ENCODE measurements around the gene ZFHX3. TPM values are rescaled to one million over a fixed set of nuclear protein-coding genes. Genes with fewer than 3 reads are reported as not detected.

ZFHX3 gene
- total and polyA plus RNA-seq, 2 donors (not counting 1 experiment from before 2014, with no cell fraction given): 0.54 to 6.6 TPM

DNA sequence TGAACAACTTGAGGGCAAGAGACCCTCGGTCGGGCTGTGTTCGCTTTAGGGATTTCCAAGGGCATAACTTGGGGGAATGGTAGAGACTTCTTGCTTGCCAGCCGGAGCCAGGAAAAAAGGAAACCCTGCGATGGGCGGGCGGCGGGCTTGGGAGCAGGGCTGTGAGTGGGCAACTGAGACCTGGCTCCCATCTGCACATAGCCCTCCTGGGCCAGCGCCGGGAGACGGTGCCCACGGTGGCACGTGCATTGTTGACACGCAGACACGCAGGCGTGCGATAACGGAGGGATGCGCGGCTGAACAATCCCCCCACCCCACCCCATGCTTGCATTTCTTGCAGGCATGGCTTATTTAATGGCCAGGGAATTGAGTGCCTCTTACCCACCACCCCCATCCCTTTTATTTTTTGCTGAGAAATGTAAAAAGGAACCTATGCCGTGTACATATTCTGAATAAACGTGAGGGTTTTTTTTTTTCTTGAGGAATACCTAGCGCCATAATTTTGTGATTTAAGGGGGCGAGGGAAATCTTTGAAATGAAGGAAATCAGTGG is 17.1 kb upstream of the ZFHX3 start:
- no peak overlapping the region for H3K4me3 ChIP-seq (ENCODE audit: control extremely low read depth in 1 of 5, extremely low read depth in 1 of 5, insufficient read depth in 1 of 5, low read depth in 2 of 5, low read length in 4 of 5)
- H2AFZ ChIP-seq (ENCODE audit: insufficient read depth, low read depth, low read length, poor library complexity, severe bottlenecking): no peak overlapping the region
- TF ChIP-seq, protein P1, sequence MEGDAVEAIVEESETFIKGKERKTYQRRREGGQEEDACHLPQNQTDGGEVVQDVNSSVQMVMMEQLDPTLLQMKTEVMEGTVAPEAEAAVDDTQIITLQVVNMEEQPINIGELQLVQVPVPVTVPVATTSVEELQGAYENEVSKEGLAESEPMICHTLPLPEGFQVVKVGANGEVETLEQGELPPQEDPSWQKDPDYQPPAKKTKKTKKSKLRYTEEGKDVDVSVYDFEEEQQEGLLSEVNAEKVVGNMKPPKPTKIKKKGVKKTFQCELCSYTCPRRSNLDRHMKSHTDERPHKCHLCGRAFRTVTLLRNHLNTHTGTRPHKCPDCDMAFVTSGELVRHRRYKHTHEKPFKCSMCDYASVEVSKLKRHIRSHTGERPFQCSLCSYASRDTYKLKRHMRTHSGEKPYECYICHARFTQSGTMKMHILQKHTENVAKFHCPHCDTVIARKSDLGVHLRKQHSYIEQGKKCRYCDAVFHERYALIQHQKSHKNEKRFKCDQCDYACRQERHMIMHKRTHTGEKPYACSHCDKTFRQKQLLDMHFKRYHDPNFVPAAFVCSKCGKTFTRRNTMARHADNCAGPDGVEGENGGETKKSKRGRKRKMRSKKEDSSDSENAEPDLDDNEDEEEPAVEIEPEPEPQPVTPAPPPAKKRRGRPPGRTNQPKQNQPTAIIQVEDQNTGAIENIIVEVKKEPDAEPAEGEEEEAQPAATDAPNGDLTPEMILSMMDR (IDR thresholded peaks at IDR 0.05): no peak
- TF ChIP-seq EZH2 (IDR thresholded peaks at IDR 0.05; ENCODE audit: borderline replicate concordance, insufficient read depth, low read depth, low read length, poor library complexity, severe bottlenecking): no peak
- ChIA-PET CTCF (no interaction called here), POLR2A (no interaction called here)
- H3K27ac ChIP-seq (ENCODE audit: low read length in 2 of 2): no peak overlapping the region
- peaks cover 6 to 70% (median 60%) of the 10 kb centered on the region in 4 experiments for H3K27me3 ChIP-seq (replicated peaks in 1 of 4; ENCODE audit: control extremely low read depth in 1 of 4, control insufficient read depth in 3 of 4, insufficient read depth in 4 of 4, low read length in 3 of 4)
- H3K4me1 ChIP-seq (ENCODE audit: control insufficient read depth in 2 of 2, insufficient read depth in 2 of 2, low read length in 2 of 2): peaks cover 40 to 43% of the 10 kb centered on the region in 2 donors
- Mint-ChIP-seq H3K4me1 (peaks cover 27% of the 10 kb centered on the region), H3K27ac (no peak overlapping the region), H3K9me3 (ENCODE audit: insufficient read depth) (no peaks in the 10 kb centered on the region), H3K27me3 (peaks cover 69% of the 10 kb centered on the region), H3K4me3 (peak overlapping the region; percentile 44)
- no peaks in the 10 kb centered on the region for H4K20me1 ChIP-seq (ENCODE audit: control insufficient read depth, insufficient read depth, low read length, poor library complexity, severe bottlenecking)
- no peak overlapping the region for H3K9ac ChIP-seq (ENCODE audit: low read length)
- no peaks in the 10 kb centered on the region for H3K79me2 ChIP-seq (ENCODE audit: control insufficient read depth, insufficient read depth, low read length)
- no peaks in the 10 kb centered on the region for H3K36me3 ChIP-seq (replicated peaks in 1 of 2; ENCODE audit: control extremely low read depth in 1 of 2, control insufficient read depth in 1 of 2, extremely low read depth in 1 of 2, insufficient read depth in 2 of 2, low read length in 1 of 2)
- ATAC-seq (ENCODE audit: low read depth) (no peak), DNase-seq (no peak)
- intact Hi-C loops (cut with micrococcal nuclease): no loop called here
- H3K4me2 ChIP-seq (replicated peaks; ENCODE audit: low read depth, low read length, poor library complexity, severe bottlenecking): peak overlapping the region; percentile 55
- H3K9me3 ChIP-seq (ENCODE audit: control extremely low read depth in 1 of 3, control insufficient read depth in 2 of 3, insufficient read depth in 1 of 3, low read length in 2 of 3): peaks cover 0 to 13% (median 0%) of the 10 kb centered on the region in 3 donors
- WGBS (ENCODE audit: insufficient coverage): 6% methylated on average over 11 of the region's 24 CpGs

DNA sequence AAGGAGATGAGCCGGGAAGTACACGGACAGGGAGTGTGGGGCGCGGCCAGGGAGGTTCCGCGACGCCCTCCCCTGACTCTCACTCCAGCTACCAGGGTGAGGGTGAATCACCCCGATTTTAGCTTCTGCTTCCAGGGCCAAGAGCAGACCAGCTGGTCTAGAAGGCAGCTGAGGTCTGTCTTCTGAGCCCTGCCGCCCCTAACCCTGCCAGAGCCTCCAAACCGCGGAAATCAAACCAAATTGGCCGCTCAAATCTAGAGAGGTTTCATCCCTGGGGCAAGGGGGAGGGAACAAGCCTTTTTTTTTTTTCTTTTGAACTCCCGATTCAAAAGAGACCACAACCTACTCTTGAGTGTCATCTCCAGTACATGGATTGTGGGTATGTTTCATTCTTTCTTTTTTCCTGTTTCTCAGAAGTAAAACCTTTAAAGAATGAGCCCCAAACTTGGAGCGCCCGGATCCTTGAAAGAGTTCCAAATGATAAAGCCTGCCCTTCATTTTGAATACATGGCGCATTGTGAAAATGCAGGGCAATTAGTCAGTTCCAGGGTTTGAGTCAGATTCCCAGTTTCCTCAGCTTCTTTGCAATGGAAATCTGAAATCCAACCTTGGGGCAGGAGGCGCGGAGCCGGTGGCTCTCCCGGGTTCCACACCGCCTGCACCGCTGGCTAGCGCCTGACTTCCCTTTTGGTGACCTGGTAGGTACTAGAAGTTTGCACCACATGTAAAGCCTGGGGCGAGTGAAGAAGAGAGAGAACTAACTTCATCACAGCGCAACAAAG is 16.5 kb upstream of the ZFHX3 start:
- H3K4me2 ChIP-seq (replicated peaks; ENCODE audit: low read depth, low read length, poor library complexity, severe bottlenecking): peak overlapping the region; percentile 55
- no peak overlapping the region for H3K9ac ChIP-seq (ENCODE audit: low read length)
- H2AFZ ChIP-seq (ENCODE audit: insufficient read depth, low read depth, low read length, poor library complexity, severe bottlenecking): no peak overlapping the region
- H3K9me3 Mint-ChIP-seq (ENCODE audit: insufficient read depth): no peaks in the 10 kb centered on the region
- H3K9me3 ChIP-seq (ENCODE audit: control extremely low read depth in 1 of 3, control insufficient read depth in 2 of 3, insufficient read depth in 1 of 3, low read length in 2 of 3): peaks cover 0 to 13% (median 0%) of the 10 kb centered on the region in 3 donors
- H3K4me1 ChIP-seq (ENCODE audit: control insufficient read depth in 2 of 2, insufficient read depth in 2 of 2, low read length in 2 of 2): peaks cover 43 to 47% of the 10 kb centered on the region in 2 donors
- ChIA-PET CTCF (no interaction called here), POLR2A (interaction anchor here (0.7 kb wide), 1 partner anchor 400 kb away, joined by 8 read pairs; no protein-coding TSS in a partner anchor)
- peaks cover 69% of the 10 kb centered on the region for H3K27me3 Mint-ChIP-seq
- H3K27ac Mint-ChIP-seq: no peak overlapping the region
- WGBS (ENCODE audit: insufficient coverage): 2% methylated on average over 16 of the region's 25 CpGs
- H4K20me1 ChIP-seq (ENCODE audit: control insufficient read depth, insufficient read depth, low read length, poor library complexity, severe bottlenecking): no peaks in the 10 kb centered on the region
- peaks cover 29% of the 10 kb centered on the region for H3K4me1 Mint-ChIP-seq
- DNase-seq (peak; percentile 38), ATAC-seq (ENCODE audit: low read depth) (no peak)
- H3K4me3 ChIP-seq (ENCODE audit: control extremely low read depth in 1 of 5, extremely low read depth in 1 of 5, insufficient read depth in 1 of 5, low read depth in 2 of 5, low read length in 4 of 5): no peak overlapping the region
- peaks cover 6 to 71% (median 56%) of the 10 kb centered on the region in 4 experiments for H3K27me3 ChIP-seq (replicated peaks in 1 of 4; ENCODE audit: control extremely low read depth in 1 of 4, control insufficient read depth in 3 of 4, insufficient read depth in 4 of 4, low read length in 3 of 4)
- no peaks in the 10 kb centered on the region for H3K79me2 ChIP-seq (ENCODE audit: control insufficient read depth, insufficient read depth, low read length)
- H3K36me3 ChIP-seq (replicated peaks in 1 of 2; ENCODE audit: control extremely low read depth in 1 of 2, control insufficient read depth in 1 of 2, extremely low read depth in 1 of 2, insufficient read depth in 2 of 2, low read length in 1 of 2): no peaks in the 10 kb centered on the region
- peak overlapping the region; percentile 44 for H3K4me3 Mint-ChIP-seq
- H3K27ac ChIP-seq (ENCODE audit: low read length in 2 of 2): no peak overlapping the region
- intact Hi-C loops (cut with micrococcal nuclease): no loop called here
- TF ChIP-seq, protein P1 (IDR thresholded peaks at IDR 0.05): no peak
- no peak for TF ChIP-seq EZH2 (IDR thresholded peaks at IDR 0.05; ENCODE audit: borderline replicate concordance, insufficient read depth, low read depth, low read length, poor library complexity, severe bottlenecking)

All from B cell (primary cell).